MM.1S (cell line): ENCODE results near the gene ZFAND2A.

Experiments used
- EZH2phosphoT487 ChIP-seq: fragments of 300-600 bp; sonication (generic); IDR thresholded peaks from 2 replicates; pipeline ENCODE4 v1.6.1; 2018; ENCODE audit warnings: antibody characterized with exemption, low read length
- TF ChIP-seq, protein P1 (sequence below): fragments of 300-600 bp; sonication (generic); IDR thresholded peaks from 2 replicates; pipeline ENCODE4 v1.5.1; 2016; ENCODE audit warnings: antibody characterized with exemption, low read length, mixed read lengths

DNA sequence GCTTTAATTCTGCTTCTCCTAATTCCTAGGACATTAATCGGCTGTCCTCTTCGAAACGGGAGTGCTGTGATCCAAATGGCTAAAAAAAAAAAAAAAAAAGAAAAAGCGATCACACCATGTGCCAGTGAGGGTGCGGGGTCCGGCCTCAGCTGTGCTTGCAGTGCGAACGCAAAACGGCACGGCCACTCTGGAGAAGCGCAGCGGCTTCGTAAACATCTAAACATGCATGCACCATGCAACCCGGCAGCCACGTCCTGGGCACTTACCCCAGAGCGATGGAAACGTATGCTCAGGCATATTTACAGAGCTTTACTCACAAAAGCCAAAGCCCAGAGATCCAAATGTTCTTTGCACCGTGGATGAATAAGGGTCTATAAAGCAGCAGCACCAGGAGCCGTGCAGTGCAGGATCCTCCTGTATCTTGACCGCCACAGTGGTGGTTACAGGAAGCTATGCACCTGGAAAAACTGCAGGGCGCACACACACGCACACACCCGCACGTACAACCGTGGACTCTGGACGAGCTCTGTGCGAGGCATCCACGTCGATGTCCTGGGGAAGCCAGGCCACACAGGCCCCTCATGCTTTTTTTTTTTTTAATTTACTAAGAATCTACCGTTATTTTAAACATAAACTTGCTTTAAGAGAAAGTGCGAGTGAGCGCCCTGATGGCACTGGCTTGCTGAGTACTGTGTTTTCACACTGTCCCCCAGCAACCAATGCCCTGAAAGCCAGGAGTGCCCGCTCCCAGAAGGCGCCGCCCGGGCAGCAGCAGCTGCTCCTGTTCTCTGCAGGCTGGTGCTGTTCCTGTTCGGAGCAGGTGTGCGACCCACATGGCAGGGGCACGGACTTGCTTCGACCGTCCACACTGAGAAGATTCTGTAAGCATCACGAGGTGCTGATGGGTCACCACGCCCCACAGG lies 47.1 kb downstream of the ZFAND2A start:
- TF ChIP-seq, protein P1, sequence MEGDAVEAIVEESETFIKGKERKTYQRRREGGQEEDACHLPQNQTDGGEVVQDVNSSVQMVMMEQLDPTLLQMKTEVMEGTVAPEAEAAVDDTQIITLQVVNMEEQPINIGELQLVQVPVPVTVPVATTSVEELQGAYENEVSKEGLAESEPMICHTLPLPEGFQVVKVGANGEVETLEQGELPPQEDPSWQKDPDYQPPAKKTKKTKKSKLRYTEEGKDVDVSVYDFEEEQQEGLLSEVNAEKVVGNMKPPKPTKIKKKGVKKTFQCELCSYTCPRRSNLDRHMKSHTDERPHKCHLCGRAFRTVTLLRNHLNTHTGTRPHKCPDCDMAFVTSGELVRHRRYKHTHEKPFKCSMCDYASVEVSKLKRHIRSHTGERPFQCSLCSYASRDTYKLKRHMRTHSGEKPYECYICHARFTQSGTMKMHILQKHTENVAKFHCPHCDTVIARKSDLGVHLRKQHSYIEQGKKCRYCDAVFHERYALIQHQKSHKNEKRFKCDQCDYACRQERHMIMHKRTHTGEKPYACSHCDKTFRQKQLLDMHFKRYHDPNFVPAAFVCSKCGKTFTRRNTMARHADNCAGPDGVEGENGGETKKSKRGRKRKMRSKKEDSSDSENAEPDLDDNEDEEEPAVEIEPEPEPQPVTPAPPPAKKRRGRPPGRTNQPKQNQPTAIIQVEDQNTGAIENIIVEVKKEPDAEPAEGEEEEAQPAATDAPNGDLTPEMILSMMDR, result no peak
- no peak for TF ChIP-seq EZH2phosphoT487
